Sigmoid colon (tissue), 7 donors: ENCODE measurements around the gene ARGFX. TPM values are rescaled to one million over a fixed set of nuclear protein-coding genes. Genes with fewer than 3 reads are reported as not detected.
"Not testable (repeated sequence)": the region's sequence is repeated elsewhere in the genome, so short reads cannot be mapped to it uniquely, and the experiment has no call there.

ENCODE experiments used
- DNase-seq: peaks from one replicate; pipeline ENCODE4 v3.0.0-alpha.2; 2019
- H3K27ac ChIP-seq, 4 donors: fragments of 200-600 bp; sonication (generic); one replicate each; pipeline ENCODE4 v1.5.1; 2016 to 2019; ENCODE audit warnings: mild to moderate bottlenecking in 1 of 4
- H3K27me3 ChIP-seq, 3 donors: fragments of 200-600 bp; sonication (generic); one replicate each; pipeline ENCODE4 v1.5.1; 2019; ENCODE audit warnings: mild to moderate bottlenecking in 1 of 3
- H3K36me3 ChIP-seq, 4 donors: fragments of 200-600 bp; sonication (generic); one replicate each; pipeline ENCODE4 v1.5.1; 2016 to 2019
- H3K4me1 ChIP-seq, 4 donors: fragments of 200-600 bp; sonication (generic); one replicate each; pipeline ENCODE4 v1.5.1; 2017 to 2019
- H3K4me3 ChIP-seq, 4 donors: fragments of 200-600 bp; sonication (generic); one replicate each; pipeline ENCODE4 v1.5.1; 2017 to 2019; ENCODE audit warnings: mild to moderate bottlenecking in 2 of 4, moderate library complexity in 1 of 4
- H3K9me3 ChIP-seq, 4 donors: fragments of 200-600 bp in 3 of 4; sonication (generic) in 3 of 4; one replicate each; pipeline versions ENCODE4 v1.5.1 to v1.6.1; 2013 to 2019
- CTCF ChIP-seq, 4 experiments: fragments of 450-650 bp in 3 of 4; fragments of 200-600 bp in 1 of 4; IDR thresholded peaks; one replicate each; pipeline ENCODE4 v1.5.1; 2016 to 2019; ENCODE audit warnings: antibody characterized with exemption in 4 of 4, mild to moderate bottlenecking in 3 of 4, moderate library complexity in 2 of 4
- EP300 ChIP-seq, 4 donors: sonication (generic); formaldehyde crosslinking; IDR thresholded peaks; one replicate each; pipeline ENCODE4 v1.6.1; 2017; ENCODE audit warnings: antibody characterized with exemption in 4 of 4
- POLR2A ChIP-seq, 2 donors: fragments of 450-650 bp; IDR thresholded peaks; one replicate each; pipeline ENCODE4 v1.6.1; 2016; ENCODE audit warnings: antibody characterized with exemption in 2 of 2, mild to moderate bottlenecking in 2 of 2, moderate library complexity in 2 of 2
- POLR2AphosphoS5 ChIP-seq, 4 donors: sonication (generic); formaldehyde crosslinking; IDR thresholded peaks; one replicate each; pipeline ENCODE4 v1.6.1; 2017; ENCODE audit warnings: antibody characterized with exemption in 4 of 4
- WGBS, 2 donors: extraction: QIAGEN DNeasy Blood & Tissue Kit; methylation state at CpG; one replicate each; pipeline ENCODE4 v1.1.7; 2013; 5-methylcytosine and 5-hydroxymethylcytosine counted together
- intact Hi-C: fragments of 100-400 bp; cut with DNase I; formaldehyde crosslinking; loops from one replicate; pipeline ENCODE4 v1.15.1; 2023
- polyA plus RNA-seq, 3 donors: library from polyadenylated mRNA; stranded (reverse); fragments of 200-250 nt; gene quantifications; one replicate each; pipeline ENCODE4 v1.2.3, GENCODE V29; 2013
- total RNA-seq, 4 donors: library from RNA; depleted of rRNA; stranded (reverse); fragments of >200 nt; gene quantifications; one replicate each; pipeline ENCODE4 v1.1.0, GENCODE V29; 2016
- donor health status: healthy with polysubstance abuse.
- donor health status: Bipolar disorder and iron deficiency.
- donor health status: healthy.

Gene ARGFX
- total and polyA plus RNA-seq, 7 donors = not detected

GRCh38 chr3:121595765-121596406, 28.1 kb downstream of the ARGFX start:
- intact Hi-C loops = no loop called here
- Histone ChIP-seq H3K27me3 (no peaks in the 10 kb centered on the region), H3K4me1 (no peaks in the 10 kb centered on the region), H3K27ac (no peak overlapping the region), H3K4me3 (no peak overlapping the region), H3K9me3 (no peaks in the 10 kb centered on the region), H3K36me3 (no peaks in the 10 kb centered on the region)
- WGBS, 2 donors = 86 to 89% methylated on average over 4 of the region's 4 CpGs
- DNase-seq = no peak
- TF ChIP-seq CTCF (IDR thresholded peaks at IDR 0.05) = no peak
- TF ChIP-seq EP300 (IDR thresholded peaks at IDR 0.05) = no peak
- no peak for TF ChIP-seq POLR2AphosphoS5 (IDR thresholded peaks at IDR 0.05)
- TF ChIP-seq POLR2A (IDR thresholded peaks at IDR 0.05) = no peak

- no peak for DNase-seq
- no peaks in the 10 kb centered on the region for H3K27me3 ChIP-seq
- no peak overlapping the region for H3K4me3 ChIP-seq
- no peaks in the 10 kb centered on the region for H3K9me3 ChIP-seq
- no peak overlapping the region for H3K27ac ChIP-seq
- WGBS, 2 donors = 90 to 94% methylated on average over 2 of the region's 2 CpGs
- intact Hi-C loops = no loop called here
- no peaks in the 10 kb centered on the region for H3K36me3 ChIP-seq
- TF ChIP-seq EP300 (IDR thresholded peaks at IDR 0.05) (no peak), POLR2A (IDR thresholded peaks at IDR 0.05) (no peak), POLR2AphosphoS5 (IDR thresholded peaks at IDR 0.05) (no peak), CTCF (IDR thresholded peaks at IDR 0.05) (no peak)
- no peaks in the 10 kb centered on the region for H3K4me1 ChIP-seq
Measured at GRCh38 chr3:121598564-121598963, 30.8 kb downstream of the ARGFX start.

GRCh38 chr3:121599900-121600299, 32.2 kb downstream of the ARGFX start:
- H3K27ac ChIP-seq, H3K27me3 ChIP-seq, H3K4me3 ChIP-seq, DNase-seq, H3K36me3 ChIP-seq, H3K9me3 ChIP-seq, intact Hi-C loops, H3K4me1 ChIP-seq: not testable (repeated sequence)
- WGBS, 2 donors = 94 to 95% methylated on average over 2 of the region's 2 CpGs

- Histone ChIP-seq H3K9me3 (no peaks in the 10 kb centered on the region), H3K27me3 (no peaks in the 10 kb centered on the region), H3K36me3 (no peaks in the 10 kb centered on the region), H3K4me1 (no peaks in the 10 kb centered on the region), H3K27ac (no peak overlapping the region), H3K4me3 (no peak overlapping the region)
- TF ChIP-seq POLR2A (IDR thresholded peaks at IDR 0.05) (no peak), POLR2AphosphoS5 (IDR thresholded peaks at IDR 0.05) (no peak)
- WGBS, 2 donors = 20 to 40% methylated on average over 4 of the region's 4 CpGs
- DNase-seq = no peak
- intact Hi-C loops = no loop called here
Measured at GRCh38 chr3:121601212-121601812, 33.6 kb downstream of the ARGFX start.

GRCh38 chr3:121604759-121605158, 37.0 kb downstream of the ARGFX start:
- Histone ChIP-seq H3K4me3 (no peak overlapping the region), H3K27ac (no peak overlapping the region), H3K27me3 (no peaks in the 10 kb centered on the region), H3K9me3 (no peaks in the 10 kb centered on the region), H3K36me3 (no peaks in the 10 kb centered on the region), H3K4me1 (no peaks in the 10 kb centered on the region)
- TF ChIP-seq POLR2A (IDR thresholded peaks at IDR 0.05) (no peak), EP300 (IDR thresholded peaks at IDR 0.05) (no peak), CTCF (IDR thresholded peaks at IDR 0.05) (no peak), POLR2AphosphoS5 (IDR thresholded peaks at IDR 0.05) (no peak)
- no peak for DNase-seq
- 93 to 97% methylated on average over 2 of the region's 2 CpGs for WGBS, 2 donors
- intact Hi-C loops = no loop called here

GRCh38 chr3:121606106-121606505, 38.4 kb downstream of the ARGFX start:
- Histone ChIP-seq H3K27me3 (no peaks in the 10 kb centered on the region), H3K36me3 (no peaks in the 10 kb centered on the region), H3K27ac (no peak overlapping the region), H3K4me3 (no peak overlapping the region), H3K9me3 (no peaks in the 10 kb centered on the region), H3K4me1 (no peaks in the 10 kb centered on the region)
- intact Hi-C loops = no loop called here
- TF ChIP-seq POLR2A (IDR thresholded peaks at IDR 0.05) = no peak
- 93% methylated on average over 4 of the region's 4 CpGs for WGBS, 2 donors
- DNase-seq = no peak

Other genes with a start within 250 kb of the ARGFX start
- gene POLQ, start 22.0 kb upstream of the ARGFX start, total RNA-seq = under 1 TPM; 0.16 to 0.71 (median 0.48) TPM
- gene POLQ, start 22.0 kb upstream of the ARGFX start, polyA plus RNA-seq = 1 to 10 TPM in 1 of 3 donors, under 1 TPM in 2; under 0.01 to 2.0 (median 0.46) TPM
- gene FBXO40, start 25.4 kb downstream of the ARGFX start, total RNA-seq = not detected
- under 1 TPM in 1 of 3 donors, not detected in 2; under 0.01 TPM for gene FBXO40, start 25.4 kb downstream of the ARGFX start, polyA plus RNA-seq
- 10 to 100 TPM; 34.2 to 51.4 (median 38.6) TPM for gene HCLS1, start 93.0 kb downstream of the ARGFX start, total RNA-seq
- gene HCLS1, start 93.0 kb downstream of the ARGFX start, polyA plus RNA-seq = 10 to 100 TPM; 13.2 to 91.9 (median 22.2) TPM
- 10 to 100 TPM; 44.8 to 70.1 (median 54.5) TPM for gene GOLGB1, start 181.8 kb downstream of the ARGFX start, total RNA-seq
- gene GOLGB1, start 181.8 kb downstream of the ARGFX start, polyA plus RNA-seq = 10 to 100 TPM in 2 of 3 donors, 1 to 10 TPM in 1; 9.7 to 25.3 (median 13.2) TPM